ENCODE measurements around the gene DOCK11.

Gene DOCK11

GRCh38 chrX:118495061-118495921, at the start of gene DOCK11:
TSS of gene DOCK11 (plus strand) at chrX:118495815. CDS start at chrX:118495972, 157 bp downstream.
- TF ChIP-seq MAX (IDR thresholded peaks at IDR 0.05) (peak; percentile 73), RAD21 (IDR thresholded peaks at IDR 0.05; ENCODE audit: low read depth) (no peak)
- TF ChIP-seq, protein P1, sequence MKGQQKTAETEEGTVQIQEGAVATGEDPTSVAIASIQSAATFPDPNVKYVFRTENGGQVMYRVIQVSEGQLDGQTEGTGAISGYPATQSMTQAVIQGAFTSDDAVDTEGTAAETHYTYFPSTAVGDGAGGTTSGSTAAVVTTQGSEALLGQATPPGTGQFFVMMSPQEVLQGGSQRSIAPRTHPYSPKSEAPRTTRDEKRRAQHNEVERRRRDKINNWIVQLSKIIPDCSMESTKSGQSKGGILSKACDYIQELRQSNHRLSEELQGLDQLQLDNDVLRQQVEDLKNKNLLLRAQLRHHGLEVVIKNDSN (IDR thresholded peaks at IDR 0.05): peak; percentile 68

GRCh38 chrX:118448273-118448783, 47.3 kb upstream of the DOCK11 start:
- TF ChIP-seq MAX (IDR thresholded peaks at IDR 0.05) (no peak), RAD21 (IDR thresholded peaks at IDR 0.05; ENCODE audit: low read depth) (no peak), TAF1 (IDR thresholded peaks at IDR 0.05; ENCODE audit: low read depth) (no peak), CREB1 (IDR thresholded peaks at IDR 0.05; ENCODE audit: low read depth) (no peak), EP300 (IDR thresholded peaks at IDR 0.05; ENCODE audit: borderline replicate concordance) (no peak), TEAD4 (IDR thresholded peaks at IDR 0.05) (no peak), FOXM1 (IDR thresholded peaks at IDR 0.05; ENCODE audit: borderline replicate concordance, low read depth) (no peak), CEBPB (IDR thresholded peaks at IDR 0.05) (no peak), TCF12 (IDR thresholded peaks at IDR 0.05; ENCODE audit: low read depth) (no peak), NFIC (IDR thresholded peaks at IDR 0.05) (no peak), YY1 (IDR thresholded peaks at IDR 0.05; ENCODE audit: low read depth) (no peak), ZBTB7A (IDR thresholded peaks at IDR 0.05; ENCODE audit: low read depth) (no peak), EGR1 (IDR thresholded peaks at IDR 0.05) (no peak)
- TF ChIP-seq, protein P1 (IDR thresholded peaks at IDR 0.05): no peak
- TF ChIP-seq, protein P2, sequence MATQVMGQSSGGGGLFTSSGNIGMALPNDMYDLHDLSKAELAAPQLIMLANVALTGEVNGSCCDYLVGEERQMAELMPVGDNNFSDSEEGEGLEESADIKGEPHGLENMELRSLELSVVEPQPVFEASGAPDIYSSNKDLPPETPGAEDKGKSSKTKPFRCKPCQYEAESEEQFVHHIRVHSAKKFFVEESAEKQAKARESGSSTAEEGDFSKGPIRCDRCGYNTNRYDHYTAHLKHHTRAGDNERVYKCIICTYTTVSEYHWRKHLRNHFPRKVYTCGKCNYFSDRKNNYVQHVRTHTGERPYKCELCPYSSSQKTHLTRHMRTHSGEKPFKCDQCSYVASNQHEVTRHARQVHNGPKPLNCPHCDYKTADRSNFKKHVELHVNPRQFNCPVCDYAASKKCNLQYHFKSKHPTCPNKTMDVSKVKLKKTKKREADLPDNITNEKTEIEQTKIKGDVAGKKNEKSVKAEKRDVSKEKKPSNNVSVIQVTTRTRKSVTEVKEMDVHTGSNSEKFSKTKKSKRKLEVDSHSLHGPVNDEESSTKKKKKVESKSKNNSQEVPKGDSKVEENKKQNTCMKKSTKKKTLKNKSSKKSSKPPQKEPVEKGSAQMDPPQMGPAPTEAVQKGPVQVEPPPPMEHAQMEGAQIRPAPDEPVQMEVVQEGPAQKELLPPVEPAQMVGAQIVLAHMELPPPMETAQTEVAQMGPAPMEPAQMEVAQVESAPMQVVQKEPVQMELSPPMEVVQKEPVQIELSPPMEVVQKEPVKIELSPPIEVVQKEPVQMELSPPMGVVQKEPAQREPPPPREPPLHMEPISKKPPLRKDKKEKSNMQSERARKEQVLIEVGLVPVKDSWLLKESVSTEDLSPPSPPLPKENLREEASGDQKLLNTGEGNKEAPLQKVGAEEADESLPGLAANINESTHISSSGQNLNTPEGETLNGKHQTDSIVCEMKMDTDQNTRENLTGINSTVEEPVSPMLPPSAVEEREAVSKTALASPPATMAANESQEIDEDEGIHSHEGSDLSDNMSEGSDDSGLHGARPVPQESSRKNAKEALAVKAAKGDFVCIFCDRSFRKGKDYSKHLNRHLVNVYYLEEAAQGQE (IDR thresholded peaks at IDR 0.05; ENCODE audit: low read depth): no peak

- TF ChIP-seq NFIC (IDR thresholded peaks at IDR 0.05): no peak
- TF ChIP-seq CEBPB (IDR thresholded peaks at IDR 0.05): no peak
- no peak for TF ChIP-seq TAF1 (IDR thresholded peaks at IDR 0.05; ENCODE audit: low read depth)
- TF ChIP-seq, protein P2 (IDR thresholded peaks at IDR 0.05; ENCODE audit: low read depth): no peak
- TF ChIP-seq CREB1 (IDR thresholded peaks at IDR 0.05; ENCODE audit: low read depth): no peak
- TF ChIP-seq, protein P1 (IDR thresholded peaks at IDR 0.05): no peak
- no peak for TF ChIP-seq EGR1 (IDR thresholded peaks at IDR 0.05)
- TF ChIP-seq TEAD4 (IDR thresholded peaks at IDR 0.05): no peak
- TF ChIP-seq ZBTB7A (IDR thresholded peaks at IDR 0.05; ENCODE audit: low read depth): no peak
- no peak for TF ChIP-seq RAD21 (IDR thresholded peaks at IDR 0.05; ENCODE audit: low read depth)
- TF ChIP-seq YY1 (IDR thresholded peaks at IDR 0.05; ENCODE audit: low read depth): no peak
- no peak for TF ChIP-seq MAX (IDR thresholded peaks at IDR 0.05)
- no peak for TF ChIP-seq TCF12 (IDR thresholded peaks at IDR 0.05; ENCODE audit: low read depth)
- no peak for TF ChIP-seq EP300 (IDR thresholded peaks at IDR 0.05; ENCODE audit: borderline replicate concordance)
- no peak for TF ChIP-seq FOXM1 (IDR thresholded peaks at IDR 0.05; ENCODE audit: borderline replicate concordance, low read depth)
These were observed 40.6 kb upstream of the DOCK11 start for GRCh38 chrX:118455013-118455412.

GRCh38 chrX:118459494-118459893, 36.1 kb upstream of the DOCK11 start:
- TF ChIP-seq YY1 (IDR thresholded peaks at IDR 0.05; ENCODE audit: low read depth) (no peak), RAD21 (IDR thresholded peaks at IDR 0.05; ENCODE audit: low read depth) (peak; percentile 66), ZBTB7A (IDR thresholded peaks at IDR 0.05; ENCODE audit: low read depth) (no peak), TCF12 (IDR thresholded peaks at IDR 0.05; ENCODE audit: low read depth) (no peak)

DNA sequence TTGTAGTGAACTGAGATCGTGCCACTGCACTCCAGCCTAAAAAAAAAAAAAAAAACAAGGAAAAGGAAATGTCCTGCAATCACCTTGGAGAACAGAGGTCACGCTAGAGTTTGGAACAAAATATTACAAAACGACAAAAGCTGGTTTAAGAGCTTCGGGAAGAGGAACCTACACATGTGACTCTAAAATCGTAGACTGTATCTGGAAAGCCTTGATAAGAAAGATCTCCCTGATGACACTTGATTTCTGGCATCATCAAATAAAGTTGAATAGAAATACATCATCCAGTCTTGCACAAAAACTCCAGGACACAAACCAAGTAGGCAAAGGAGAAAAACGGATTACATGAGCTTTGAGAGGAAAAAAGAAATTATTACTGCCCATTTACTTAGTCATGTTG, 31.1 kb upstream of the DOCK11 start:
- TF ChIP-seq CREB1 (IDR thresholded peaks at IDR 0.05; ENCODE audit: low read depth) (no peak), RAD21 (IDR thresholded peaks at IDR 0.05; ENCODE audit: low read depth) (no peak), TCF12 (IDR thresholded peaks at IDR 0.05; ENCODE audit: low read depth) (no peak), MAX (IDR thresholded peaks at IDR 0.05) (no peak), CEBPB (IDR thresholded peaks at IDR 0.05) (no peak), EGR1 (IDR thresholded peaks at IDR 0.05) (no peak), EP300 (IDR thresholded peaks at IDR 0.05; ENCODE audit: borderline replicate concordance) (no peak), YY1 (IDR thresholded peaks at IDR 0.05; ENCODE audit: low read depth) (no peak), TAF1 (IDR thresholded peaks at IDR 0.05; ENCODE audit: low read depth) (no peak), NFIC (IDR thresholded peaks at IDR 0.05) (no peak), TEAD4 (IDR thresholded peaks at IDR 0.05) (no peak), FOXM1 (IDR thresholded peaks at IDR 0.05; ENCODE audit: borderline replicate concordance, low read depth) (no peak)
- TF ChIP-seq, protein P2 (IDR thresholded peaks at IDR 0.05; ENCODE audit: low read depth): no peak
- TF ChIP-seq, protein P1 (IDR thresholded peaks at IDR 0.05): no peak
